GM19193 (cell line): ENCODE measurements around the gene SUGT1.

Experiments
- POLR2A ChIP-seq: IDR thresholded peaks from 4 replicates; pipeline ENCODE4 v1.6.1; 2011; ENCODE audit not compliant: insufficient read depth, insufficient read length; ENCODE audit errors: extremely low read depth

The SUGT1 gene

GRCh38 chr13:52737451-52737850 is 84.8 kb downstream of the SUGT1 start:
- no peak for TF ChIP-seq POLR2A

- TF ChIP-seq POLR2A: no peak
Observed at GRCh38 chr13:52737965-52738364, 85.3 kb downstream of the SUGT1 start.

DNA sequence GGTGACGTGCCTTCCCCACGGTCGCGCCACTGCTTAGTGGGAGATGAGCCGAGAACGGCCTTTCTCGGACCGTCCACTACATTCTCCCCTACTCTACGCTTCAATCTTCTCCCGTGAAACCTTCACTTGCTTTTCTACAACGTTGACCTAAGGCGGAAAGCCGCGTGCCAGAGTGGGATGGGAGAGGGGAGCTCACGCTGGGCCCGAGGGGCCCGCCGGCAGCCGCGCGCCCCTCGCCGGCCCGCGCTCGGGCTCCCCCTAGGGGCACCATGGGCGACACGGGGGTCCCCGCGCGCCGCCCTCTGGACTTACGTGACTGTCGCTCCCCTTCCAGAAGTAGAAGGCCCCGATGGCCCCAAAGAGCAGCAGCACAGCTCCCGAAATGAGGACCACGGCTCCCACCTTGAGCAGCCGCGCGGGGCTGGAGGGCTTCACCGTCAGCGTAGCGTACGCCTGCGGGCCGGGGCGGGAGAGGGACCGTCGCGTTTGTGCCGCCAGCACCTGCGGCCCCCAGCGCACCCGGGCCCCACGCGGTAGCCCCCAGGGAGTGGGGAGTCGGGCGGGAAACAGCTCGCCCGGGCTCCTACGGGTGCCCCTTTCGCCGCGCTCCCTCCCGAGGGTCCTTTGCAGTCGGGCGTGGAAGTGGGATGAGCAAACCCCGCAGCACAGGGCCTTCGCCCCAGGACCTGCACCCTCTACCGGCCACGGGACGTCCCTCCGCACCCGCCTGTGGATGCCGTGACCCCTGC is 86.3 kb downstream of the SUGT1 start:
- no peak for TF ChIP-seq POLR2A

GRCh38 chr13:52739468-52740071 is 86.9 kb downstream of the SUGT1 start, which contains the start of gene CNMD:
TSS of gene CNMD (minus strand) at chr13:52739820. CDS start at chr13:52739701, 119 bp downstream.
- TF ChIP-seq POLR2A: no peak

DNA sequence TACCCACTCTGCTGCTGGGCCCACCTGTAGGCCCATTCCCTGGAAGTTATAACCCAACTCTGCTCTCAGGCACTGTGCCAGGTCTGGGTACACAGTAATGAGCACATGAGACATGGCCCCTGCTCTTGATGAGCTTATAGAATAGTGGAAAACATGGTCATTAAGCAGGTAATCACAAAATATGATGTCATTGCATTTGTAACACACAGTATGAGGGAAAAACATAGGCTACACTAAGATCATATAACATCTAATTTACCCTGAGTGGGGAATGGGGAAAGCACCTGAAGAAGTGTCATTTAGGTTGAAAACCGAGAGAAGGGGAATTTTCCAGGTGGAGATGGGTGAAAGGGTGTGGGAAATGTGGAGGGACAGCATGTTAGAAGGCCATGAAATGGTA is 90.9 kb downstream of the SUGT1 start:
- TF ChIP-seq POLR2A: no peak

DNA sequence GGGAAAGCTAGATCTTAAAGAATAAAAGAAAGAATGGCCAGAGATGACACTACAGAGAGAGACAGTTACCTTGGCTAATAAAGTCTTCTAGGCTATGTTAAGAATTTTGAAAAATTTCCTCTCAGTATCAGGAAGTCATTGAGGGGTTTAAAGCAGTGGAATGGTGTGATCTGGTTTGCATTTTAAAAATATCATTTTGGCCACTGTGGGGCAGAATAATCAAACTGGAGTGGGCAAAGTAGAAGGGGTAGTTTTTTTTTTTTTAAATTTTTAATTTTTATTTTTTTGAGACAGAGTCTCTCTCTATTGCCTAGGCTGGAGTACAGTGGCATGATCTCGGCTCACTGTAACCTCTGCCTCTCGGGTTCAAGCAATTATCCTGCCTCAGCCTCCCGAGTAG is 91.4 kb downstream of the SUGT1 start:
- TF ChIP-seq POLR2A: no peak

DNA sequence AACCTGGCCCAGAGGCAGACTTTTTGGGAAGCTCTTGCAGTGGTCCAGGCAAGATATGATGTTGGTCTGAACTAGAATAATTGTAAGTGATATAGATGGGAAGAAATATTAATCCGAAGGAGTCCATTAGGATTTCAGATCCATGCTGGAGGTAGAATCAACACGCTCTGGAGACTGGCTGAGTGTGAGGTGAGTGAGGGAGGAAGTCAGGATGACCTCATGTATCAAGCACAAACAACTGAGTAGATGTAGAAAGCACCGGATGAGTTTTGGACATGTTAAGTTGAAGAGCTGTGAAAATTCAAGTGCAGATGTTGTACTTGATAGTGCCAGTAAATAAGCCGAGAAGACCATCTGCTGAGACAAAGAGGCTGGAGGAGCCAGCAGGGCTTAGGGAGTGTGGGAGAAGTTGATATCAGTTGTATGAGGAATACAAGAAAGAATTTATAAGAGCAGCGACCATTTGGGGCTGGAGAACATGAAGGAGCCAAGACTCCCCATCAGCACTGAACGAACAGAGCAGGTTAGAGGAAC is 92.3 kb downstream of the SUGT1 start:
- TF ChIP-seq POLR2A: no peak

GRCh38 chr13:52746141-52746540 is 93.5 kb downstream of the SUGT1 start:
- no peak for TF ChIP-seq POLR2A

- no peak for TF ChIP-seq POLR2A
Observed at GRCh38 chr13:52749419-52749818, 96.8 kb downstream of the SUGT1 start.
